Skeletal muscle tissue (tissue), 4 donors: ENCODE data around the gene KCNJ2. TPM values are rescaled to one million over a fixed set of nuclear protein-coding genes. Genes with fewer than 3 reads are reported as not detected.

Experiments used
- H3K27ac ChIP-seq: one replicate; pipeline ENCODE4 v1.7.0; 2013; ENCODE audit warnings: mild to moderate bottlenecking, low read depth, low read length, inconsistent platforms
- H3K27me3 ChIP-seq, 3 donors: one replicate each; pipeline ENCODE4 v1.7.0; 2013; ENCODE audit warnings: low read length in 3 of 3; ENCODE audit not compliant: control insufficient read depth in 3 of 3, insufficient read depth in 3 of 3
- H3K36me3 ChIP-seq, 3 donors: one replicate each; pipeline ENCODE4 v1.7.0; 2013; ENCODE audit warnings: low read length in 3 of 3; ENCODE audit not compliant: control insufficient read depth in 3 of 3, insufficient read depth in 3 of 3
- H3K4me1 ChIP-seq, 3 donors: one replicate each; pipeline ENCODE4 v1.7.0; 2013; ENCODE audit warnings: low read length in 3 of 3, mild to moderate bottlenecking in 3 of 3; ENCODE audit not compliant: control insufficient read depth in 3 of 3, insufficient read depth in 3 of 3
- H3K4me3 ChIP-seq, 3 donors: one replicate each; pipeline ENCODE4 v1.7.0; 2013; ENCODE audit warnings: low read length in 3 of 3
- H3K9ac ChIP-seq, 3 donors: one replicate each; pipeline ENCODE4 v1.7.0; 2013; ENCODE audit warnings: low read length in 3 of 3, mild to moderate bottlenecking in 3 of 3, moderate library complexity in 2 of 3, low read depth in 1 of 3
- H3K9me3 ChIP-seq, 3 donors: one replicate each; pipeline ENCODE4 v1.7.0; 2013; ENCODE audit warnings: low read length in 3 of 3; ENCODE audit not compliant: control insufficient read depth in 3 of 3
- total RNA-seq: library from RNA; depleted of rRNA; stranded (reverse); fragments of >200 nt; gene quantifications from one replicate; pipeline ENCODE4 v1.2.3, GENCODE V29; 2014
- donor health status: Osteomylitis.

Gene KCNJ2
- 34.4 TPM for total RNA-seq

- peak within 1 kb of the TSS; percentile 86 for H3K27ac ChIP-seq
- H3K9ac ChIP-seq, result peak within 1 kb of the TSS; percentile 91 to 92 (median 91)
- no peaks in the 10 kb centered on the region for H3K27me3 ChIP-seq
- H3K36me3 ChIP-seq, result no peaks in the 10 kb centered on the region
- no peaks in the 10 kb centered on the region for H3K9me3 ChIP-seq
- H3K4me1 ChIP-seq, result peaks cover 7 to 17% (median 8%) of the 10 kb centered on the region in 3 donors
- H3K4me3 ChIP-seq, result peak within 1 kb of the TSS; percentile 81 to 94 (median 92)
These were observed at the start of gene KCNJ2 for GRCh38 chr17:70168977-70169708. Gene KCNJ2, plus strand, starts transcription at chr17:70169532. Its CDS starts 5,508 bp downstream, at chr17:70175040.

- Histone ChIP-seq H3K4me3 (no peak overlapping the region), H3K9me3 (no peaks in the 10 kb centered on the region), H3K27me3 (no peaks in the 10 kb centered on the region), H3K36me3 (no peaks in the 10 kb centered on the region), H3K9ac (no peak overlapping the region), H3K27ac (no peak overlapping the region), H3K4me1 (peaks cover 0 to 4% (median 0%) of the 10 kb centered on the region in 3 donors)
These were observed 49.8 kb upstream of the KCNJ2 start for GRCh38 chr17:70119545-70119944.

- H3K4me3 ChIP-seq, result no peak overlapping the region
- no peaks in the 10 kb centered on the region for H3K36me3 ChIP-seq
- H3K27me3 ChIP-seq, result no peaks in the 10 kb centered on the region
- H3K9ac ChIP-seq, result no peak overlapping the region
- H3K27ac ChIP-seq, result no peak overlapping the region
- no peaks in the 10 kb centered on the region for H3K9me3 ChIP-seq
- H3K4me1 ChIP-seq, result peaks cover 0 to 4% (median 0%) of the 10 kb centered on the region in 3 donors
These were observed 49.3 kb upstream of the KCNJ2 start for GRCh38 chr17:70119983-70120382.

- H3K27ac ChIP-seq, result no peak overlapping the region
- H3K9me3 ChIP-seq, result no peaks in the 10 kb centered on the region
- peaks cover 0 to 4% (median 0%) of the 10 kb centered on the region in 3 donors for H3K4me1 ChIP-seq
- H3K9ac ChIP-seq, result no peak overlapping the region
- H3K27me3 ChIP-seq, result no peaks in the 10 kb centered on the region
- no peaks in the 10 kb centered on the region for H3K36me3 ChIP-seq
- no peak overlapping the region for H3K4me3 ChIP-seq
These were observed 48.9 kb upstream of the KCNJ2 start for GRCh38 chr17:70120425-70120824.

- no peaks in the 10 kb centered on the region for H3K36me3 ChIP-seq
- H3K4me1 ChIP-seq, result peaks cover 0 to 4% (median 0%) of the 10 kb centered on the region in 3 donors
- H3K9me3 ChIP-seq, result no peaks in the 10 kb centered on the region
- peak overlapping the region; percentile 41 for H3K27ac ChIP-seq
- no peak overlapping the region for H3K4me3 ChIP-seq
- H3K27me3 ChIP-seq, result no peaks in the 10 kb centered on the region
- H3K9ac ChIP-seq, result no peak overlapping the region
These were observed 48.2 kb upstream of the KCNJ2 start for GRCh38 chr17:70121126-70121525.

GRCh38 chr17:70123193-70123592, 46.1 kb upstream of the KCNJ2 start:
- Histone ChIP-seq H3K27me3 (no peaks in the 10 kb centered on the region), H3K9me3 (no peaks in the 10 kb centered on the region), H3K4me3 (no peak overlapping the region), H3K9ac (no peak overlapping the region), H3K27ac (no peak overlapping the region), H3K36me3 (no peaks in the 10 kb centered on the region), H3K4me1 (peaks cover 0 to 4% (median 0%) of the 10 kb centered on the region in 3 donors)

- no peaks in the 10 kb centered on the region for H3K36me3 ChIP-seq
- H3K27me3 ChIP-seq, result no peaks in the 10 kb centered on the region
- no peak overlapping the region for H3K4me3 ChIP-seq
- H3K9ac ChIP-seq, result no peak overlapping the region
- no peaks in the 10 kb centered on the region for H3K9me3 ChIP-seq
- H3K27ac ChIP-seq, result no peak overlapping the region
- peaks cover 0 to 4% (median 0%) of the 10 kb centered on the region in 3 donors for H3K4me1 ChIP-seq
These were observed 44.6 kb upstream of the KCNJ2 start for GRCh38 chr17:70124723-70125122.

GRCh38 chr17:70127221-70127873, 42.0 kb upstream of the KCNJ2 start:
- Histone ChIP-seq H3K27ac (no peak overlapping the region), H3K9me3 (no peaks in the 10 kb centered on the region), H3K36me3 (no peaks in the 10 kb centered on the region), H3K4me3 (no peak overlapping the region), H3K9ac (no peak overlapping the region), H3K4me1 (peaks cover 0 to 8% (median 4%) of the 10 kb centered on the region in 3 donors), H3K27me3 (no peaks in the 10 kb centered on the region)

- H3K4me3 ChIP-seq, result no peak overlapping the region
- peaks cover 0 to 8% (median 0%) of the 10 kb centered on the region in 3 donors for H3K4me1 ChIP-seq
- H3K27me3 ChIP-seq, result no peaks in the 10 kb centered on the region
- H3K36me3 ChIP-seq, result no peaks in the 10 kb centered on the region
- H3K9ac ChIP-seq, result no peak overlapping the region
- H3K9me3 ChIP-seq, result no peaks in the 10 kb centered on the region
- no peak overlapping the region for H3K27ac ChIP-seq
These were observed 40.5 kb upstream of the KCNJ2 start for GRCh38 chr17:70128727-70129238.

- H3K36me3 ChIP-seq, result no peaks in the 10 kb centered on the region
- no peak overlapping the region for H3K27ac ChIP-seq
These were observed 39.0 kb upstream of the KCNJ2 start for GRCh38 chr17:70130289-70130688.

More at GRCh38 chr17:70130289-70130688, 39.0 kb upstream of the KCNJ2 start:
- Histone ChIP-seq H3K9me3 (no peaks in the 10 kb centered on the region), H3K27me3 (no peaks in the 10 kb centered on the region), H3K4me3 (no peak overlapping the region), H3K9ac (no peak overlapping the region), H3K4me1 (peaks cover 0 to 8% (median 0%) of the 10 kb centered on the region in 3 donors)
